MCF 10A (cell line): ENCODE data around the gene LIPE. TPM values are rescaled to one million over a fixed set of nuclear protein-coding genes. Genes with fewer than 3 reads are reported as not detected.
"Not testable (repeated sequence)": the region's sequence is repeated elsewhere in the genome, so short reads cannot be mapped to it uniquely, and the experiment has no call there.

Source experiments
- BruUV-seq: library from RNA; stranded (reverse); fragments of 400-500 nt; replicated peaks from 2 replicates; lab custom pipeline; 2021; lab: Mats Ljungman, UMichigan
- CTCF ChIA-PET: fragments of 300-600 bp; sonication (Branson Sonifier 250); formaldehyde crosslinking; extraction: SDS; loops from one replicate; lab custom pipeline; 2021; ENCODE audit warnings: antibody characterized with exemption, inconsistent platforms; lab: Yijun Ruan, JAX
- POLR2A ChIA-PET: fragments of 300-600, 350-650 bp; sonication (Branson Sonifier 250); formaldehyde crosslinking; extraction: SDS; loops from one replicate; lab custom pipeline; 2020; ENCODE audit warnings: antibody characterized with exemption, inconsistent platforms; lab: Yijun Ruan, JAX
- DNase-seq: peaks from one replicate; pipeline ENCODE4 v3.0.0-alpha.2; 2018; ENCODE audit not compliant: unreplicated experiment
- H3K27ac Mint-ChIP-seq: one replicate; pipeline ENCODE4 v1.8.0; 2022; ENCODE audit warnings: mild to moderate bottlenecking, low read depth, mixed read lengths; ENCODE audit not compliant: unreplicated experiment
- H3K27me3 Mint-ChIP-seq: one replicate; pipeline ENCODE4 v1.8.0; 2022; ENCODE audit warnings: mixed read lengths; ENCODE audit not compliant: insufficient read depth, unreplicated experiment
- H3K36me3 Mint-ChIP-seq: one replicate; pipeline ENCODE4 v1.8.0; 2022; ENCODE audit warnings: mild to moderate bottlenecking, moderate library complexity, mixed read lengths; ENCODE audit not compliant: insufficient read depth, unreplicated experiment
- H3K4me1 Mint-ChIP-seq: one replicate; pipeline ENCODE4 v1.8.0; 2022; ENCODE audit warnings: mixed read lengths; ENCODE audit not compliant: insufficient read depth, unreplicated experiment
- H3K4me3 Mint-ChIP-seq: one replicate; pipeline ENCODE4 v1.8.0; 2022; ENCODE audit warnings: mild to moderate bottlenecking, moderate library complexity, mixed read lengths; ENCODE audit not compliant: unreplicated experiment
- H3K9me3 Mint-ChIP-seq: one replicate; pipeline ENCODE4 v1.8.0; 2022; ENCODE audit warnings: mixed read lengths; ENCODE audit not compliant: unreplicated experiment
- CTCF ChIP-seq: fragments of 200-600 bp; IDR thresholded peaks from one replicate; pipeline ENCODE4 v1.8.0; 2022; ENCODE audit warnings: antibody characterized with exemption, mild to moderate bottlenecking; ENCODE audit not compliant: unreplicated experiment
- intact Hi-C: fragments of 100-400 bp; cut with micrococcal nuclease; formaldehyde crosslinking; loops from 2 replicates; pipeline ENCODE4 v1.14.1; 2022
- total RNA-seq: library from RNA; stranded (reverse); gene quantifications from 2 replicates; pipeline ENCODE4 v1.2.3, GENCODE V29; 2022

Gene LIPE
- total RNA-seq, 1 experiment from 2014 or later = 11.7 TPM

- H3K27me3 Mint-ChIP-seq = no peaks in the 10 kb centered on the region
- H3K36me3 Mint-ChIP-seq = no peaks in the 10 kb centered on the region
- no TSS peak for BruUV-seq
- H3K27ac Mint-ChIP-seq = no peak overlapping the region
- intact Hi-C loops = no loop called here
- H3K4me1 Mint-ChIP-seq = no peaks in the 10 kb centered on the region
- no peak for DNase-seq
- TF ChIP-seq CTCF = no peak
- ChIA-PET POLR2A (no interaction called here), CTCF (interaction anchor here (0.6 to 1.4 kb wide), 4 partner anchors 10 to 1880 kb away, joined by 3 to 7 read pairs (median 4); no protein-coding TSS in a partner anchor)
- H3K9me3 Mint-ChIP-seq = no peaks in the 10 kb centered on the region
- no peak overlapping the region for H3K4me3 Mint-ChIP-seq
Measured at GRCh38 chr19:42461700-42462324, 34.6 kb upstream of the LIPE start.

GRCh38 chr19:42461231-42461630 lies 34.0 kb upstream of the LIPE start:
- BruUV-seq = not testable (repeated sequence)
- CTCF ChIA-PET = interaction anchor here (1.4 kb wide), 1 partner anchor 11 kb away, joined by 6 read pairs; no protein-coding TSS in a partner anchor

GRCh38 chr19:42459926-42460325 lies 32.7 kb upstream of the LIPE start:
- Mint-ChIP-seq H3K27me3 (no peaks in the 10 kb centered on the region), H3K4me1 (peaks cover 7% of the 10 kb centered on the region), H3K9me3 (no peaks in the 10 kb centered on the region), H3K27ac (no peak overlapping the region), H3K4me3 (no peak overlapping the region), H3K36me3 (no peaks in the 10 kb centered on the region)
- no peak for TF ChIP-seq CTCF
- DNase-seq = no peak
- intact Hi-C loops = no loop called here
- POLR2A ChIA-PET = no interaction called here
- no TSS peak for BruUV-seq
- CTCF ChIA-PET = interaction anchor here (0.9 to 1.3 kb wide), 3 partner anchors 10 to 748 kb away, joined by 4 read pairs; no protein-coding TSS in a partner anchor

More at GRCh38 chr19:42461231-42461630, 34.0 kb upstream of the LIPE start:
- H3K36me3 Mint-ChIP-seq, intact Hi-C loops, H3K9me3 Mint-ChIP-seq, H3K4me3 Mint-ChIP-seq, H3K27ac Mint-ChIP-seq, POLR2A ChIA-PET, DNase-seq, H3K4me1 Mint-ChIP-seq, H3K27me3 Mint-ChIP-seq: not testable (repeated sequence)

GRCh38 chr19:42455621-42456081 lies 28.5 kb upstream of the LIPE start:
- POLR2A ChIA-PET = interaction anchor here (0.7 kb wide), 1 partner anchor 147 kb away, joined by 3 read pairs; no protein-coding TSS in a partner anchor
- no TSS peak for BruUV-seq
- H3K27ac Mint-ChIP-seq = no peak overlapping the region
- DNase-seq = peak; percentile 77
- CTCF ChIA-PET = interaction anchor here (0.6 to 2.9 kb wide), 8 partner anchors 13 to 288 kb away, joined by 3 to 17 read pairs (median 8); partner anchors contain the start of gene CEACAM1
- intact Hi-C loops = loop anchor here (1.0 kb wide), 1 partner anchor 73 kb away; the partner anchor contains the start of gene CEACAM1
- peaks cover 7% of the 10 kb centered on the region for H3K4me1 Mint-ChIP-seq
- no peaks in the 10 kb centered on the region for H3K9me3 Mint-ChIP-seq
- no peak for TF ChIP-seq CTCF
- H3K36me3 Mint-ChIP-seq = no peaks in the 10 kb centered on the region
- H3K4me3 Mint-ChIP-seq = no peak overlapping the region
- H3K27me3 Mint-ChIP-seq = peaks cover 14% of the 10 kb centered on the region
